ENCODE measurements around the gene TUT7.

TUT7 gene

GRCh38 chr9:86303316-86303975 is 50.8 kb downstream of the TUT7 start:
- no peak for DNase-seq (ENCODE audit: low spot score)

GRCh38 chr9:86301686-86302085 is 52.5 kb downstream of the TUT7 start:
- no peak for DNase-seq (ENCODE audit: low spot score)

DNA sequence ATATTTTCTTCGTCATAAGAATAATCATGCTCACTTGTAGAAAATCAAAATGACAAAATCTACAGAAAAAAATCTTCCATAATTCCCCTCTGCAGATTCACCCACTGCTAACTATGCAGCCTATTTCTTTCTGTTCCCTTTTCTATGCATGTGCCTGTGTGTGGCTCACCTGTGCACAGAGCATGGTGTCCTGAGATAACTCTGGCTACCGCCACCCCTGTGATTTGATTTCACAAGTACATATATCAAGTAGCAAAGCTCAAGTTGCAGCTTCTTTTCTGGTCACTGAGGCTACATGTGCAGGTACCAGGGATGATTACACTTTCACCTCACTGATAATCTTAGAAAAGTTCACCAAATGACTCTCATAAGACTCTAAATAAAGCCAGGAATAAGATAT is 53.5 kb downstream of the TUT7 start:
- no peak for DNase-seq (ENCODE audit: low spot score)

GRCh38 chr9:86298873-86299272 is 55.3 kb downstream of the TUT7 start:
- DNase-seq (ENCODE audit: low spot score) = no peak

DNA sequence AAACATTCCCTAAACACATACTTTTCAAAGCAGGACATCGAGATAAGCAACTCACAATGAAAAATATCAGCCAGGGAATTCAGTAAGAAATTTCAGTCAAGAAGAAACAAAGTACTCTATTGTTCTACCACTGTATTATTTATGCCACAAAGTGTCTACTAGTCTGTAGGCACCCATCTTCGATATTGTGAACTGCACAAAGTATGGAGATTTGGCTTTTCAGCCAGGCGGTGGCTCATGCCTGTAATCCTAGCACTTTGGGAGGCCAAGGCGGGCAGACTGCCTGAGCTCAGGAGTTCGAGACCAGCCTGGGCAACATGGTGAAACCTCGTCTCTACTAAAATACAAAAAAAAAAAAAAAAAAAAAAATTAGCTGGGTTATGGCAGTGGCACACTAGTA is 63.9 kb downstream of the TUT7 start:
- DNase-seq (ENCODE audit: low spot score) = peak; percentile 42

DNA sequence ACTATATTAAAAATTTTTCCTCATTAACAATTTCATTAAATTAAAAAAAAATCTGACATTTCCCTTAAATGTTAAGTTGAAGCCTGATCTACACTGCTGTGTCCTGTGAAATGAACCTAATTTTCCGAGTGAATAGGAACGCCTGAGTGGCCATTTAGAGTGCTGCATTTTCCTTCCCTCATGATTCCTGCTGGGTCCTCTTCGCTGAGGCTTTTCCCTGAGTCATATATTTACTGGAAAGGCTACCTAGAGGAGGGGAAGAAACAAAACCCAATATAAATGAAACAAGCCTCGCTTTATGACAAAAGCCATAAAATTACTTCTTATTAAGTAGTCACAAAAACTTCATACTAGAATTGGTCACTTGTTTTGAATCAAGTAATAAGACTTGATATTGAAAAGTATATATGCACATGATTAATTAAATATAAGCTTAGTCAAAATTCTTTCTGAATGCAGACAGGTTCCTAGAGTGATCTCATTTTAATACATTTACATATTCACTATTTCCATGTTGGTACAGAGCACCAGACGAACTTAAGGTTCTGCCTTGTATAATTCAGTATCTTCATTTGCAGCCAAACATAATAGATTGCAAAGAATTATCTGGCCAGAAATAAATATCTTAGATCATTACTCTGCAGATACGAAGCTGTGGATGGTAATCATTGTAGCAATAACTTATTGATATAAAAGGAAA is 65.6 kb downstream of the TUT7 start:
- DNase-seq (ENCODE audit: low spot score) = no peak

GRCh38 chr9:86287013-86287412 is 67.2 kb downstream of the TUT7 start:
- no peak for DNase-seq (ENCODE audit: low spot score)

DNA sequence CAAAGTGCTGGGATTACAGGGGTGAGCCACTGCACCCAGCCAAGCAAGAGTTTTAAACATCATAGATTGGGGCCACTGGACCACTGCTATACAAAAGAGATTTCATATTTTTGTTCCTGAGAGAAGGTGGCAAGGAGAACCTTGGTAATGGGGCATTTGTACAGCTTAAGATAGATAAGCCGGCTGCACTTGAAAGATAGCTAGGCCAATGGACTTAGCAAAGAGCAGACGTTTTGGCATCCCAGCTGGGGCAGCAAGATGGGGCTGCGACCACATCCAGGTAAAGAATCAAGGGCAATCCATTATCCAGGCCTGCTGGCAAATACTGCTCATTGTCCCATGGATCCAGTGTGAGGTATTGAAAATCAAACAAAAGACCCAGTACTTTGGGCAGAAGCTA is 67.9 kb downstream of the TUT7 start:
- DNase-seq (ENCODE audit: low spot score) = no peak

DNA sequence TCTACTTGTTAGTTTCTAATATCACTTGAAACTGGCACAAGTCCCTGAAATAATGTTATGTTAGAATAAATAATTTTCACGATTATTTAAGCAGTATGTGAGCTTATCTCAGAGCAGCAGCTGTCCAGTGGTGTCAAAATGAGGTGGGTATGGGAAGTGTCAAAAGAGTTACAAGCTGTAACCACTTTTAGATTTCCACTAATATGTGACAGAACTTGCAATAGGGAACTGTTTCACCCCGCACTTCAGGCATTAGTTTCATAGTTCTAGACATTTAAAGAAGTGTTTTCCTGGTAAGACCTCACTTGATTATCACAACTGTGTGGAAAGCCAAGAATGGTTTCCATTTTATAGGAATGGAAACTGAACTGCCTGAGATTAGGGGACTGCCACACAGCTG is 68.9 kb downstream of the TUT7 start:
- no peak for DNase-seq (ENCODE audit: low spot score)

DNA sequence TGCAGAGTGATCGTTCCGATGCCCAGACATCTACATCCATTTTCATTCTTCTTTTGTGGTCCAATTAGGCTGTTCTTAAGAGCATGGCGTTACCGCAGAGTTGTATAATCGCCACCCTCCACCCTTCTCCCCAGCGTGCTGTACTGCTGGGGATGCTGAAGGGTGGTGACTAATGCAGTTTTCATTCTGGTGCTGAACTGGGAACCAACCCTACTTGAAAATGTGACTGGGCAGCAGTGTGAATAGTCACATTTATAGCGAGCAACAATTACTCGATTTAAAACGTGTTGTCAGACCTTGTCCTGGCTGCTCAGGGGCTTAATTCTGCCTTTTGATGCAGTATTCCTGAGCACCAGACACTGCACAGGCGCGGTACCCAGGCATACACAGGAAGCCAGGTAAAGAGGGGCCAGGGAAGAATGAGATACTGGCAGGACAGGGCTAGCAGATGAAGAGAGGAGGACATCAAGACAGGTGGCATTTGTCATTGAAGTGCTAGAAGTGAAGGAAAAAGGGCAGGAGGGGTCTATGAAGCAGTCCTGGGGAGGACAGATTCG is 71.2 kb downstream of the TUT7 start:
- peak; percentile 73 for DNase-seq (ENCODE audit: low spot score)

DNA sequence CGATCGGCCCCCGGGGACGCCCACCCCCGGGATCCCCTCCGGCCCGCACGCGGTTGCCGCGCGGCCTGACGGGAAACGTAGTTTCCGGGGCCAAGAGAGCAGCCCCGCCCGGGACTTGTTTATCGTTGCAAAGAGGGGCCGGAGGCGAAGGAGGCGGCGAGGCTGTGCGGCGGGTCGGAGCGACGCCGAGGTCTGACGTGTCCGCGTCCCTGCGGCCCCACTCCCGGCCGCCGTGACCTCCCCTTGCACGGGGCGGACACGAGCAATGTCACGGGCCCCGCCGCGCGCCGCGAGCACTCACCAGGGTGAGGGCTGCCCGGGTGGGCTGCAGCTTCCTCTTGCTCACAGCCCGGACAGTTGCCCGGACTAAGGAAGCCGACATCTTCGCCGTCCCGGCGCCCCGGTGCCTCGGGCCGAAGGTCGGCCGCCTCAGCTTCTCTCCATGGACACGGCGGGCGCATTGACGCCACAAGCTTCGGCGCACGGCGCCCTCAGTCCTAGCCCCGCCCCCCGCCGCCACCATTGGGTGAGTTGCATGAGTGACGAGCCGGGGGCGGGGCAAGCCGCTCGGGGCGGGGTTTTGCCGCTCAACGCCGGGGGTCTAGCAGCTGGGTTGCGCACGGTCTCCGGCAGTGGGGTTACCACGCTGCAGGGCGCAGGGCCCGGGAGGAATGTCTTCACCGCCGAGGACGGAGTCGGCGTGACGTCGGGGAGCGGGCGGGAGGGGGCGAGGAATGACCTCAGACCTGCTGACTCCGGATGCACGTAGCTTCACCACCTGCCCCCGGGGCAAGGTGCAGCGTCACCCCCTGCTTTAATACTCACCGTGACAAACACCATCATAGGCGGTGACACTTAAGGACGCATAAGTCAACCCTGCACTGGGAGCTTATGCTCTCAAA is 71.9 kb downstream of the TUT7 start, which contains the start of gene ISCA1:
TSS of gene ISCA1 (minus strand) at position 462 of the 902 bp plus-strand sequence. CDS start at position 382, 80 bp downstream.
- DNase-seq (ENCODE audit: low spot score) = peak; percentile 94

DNA sequence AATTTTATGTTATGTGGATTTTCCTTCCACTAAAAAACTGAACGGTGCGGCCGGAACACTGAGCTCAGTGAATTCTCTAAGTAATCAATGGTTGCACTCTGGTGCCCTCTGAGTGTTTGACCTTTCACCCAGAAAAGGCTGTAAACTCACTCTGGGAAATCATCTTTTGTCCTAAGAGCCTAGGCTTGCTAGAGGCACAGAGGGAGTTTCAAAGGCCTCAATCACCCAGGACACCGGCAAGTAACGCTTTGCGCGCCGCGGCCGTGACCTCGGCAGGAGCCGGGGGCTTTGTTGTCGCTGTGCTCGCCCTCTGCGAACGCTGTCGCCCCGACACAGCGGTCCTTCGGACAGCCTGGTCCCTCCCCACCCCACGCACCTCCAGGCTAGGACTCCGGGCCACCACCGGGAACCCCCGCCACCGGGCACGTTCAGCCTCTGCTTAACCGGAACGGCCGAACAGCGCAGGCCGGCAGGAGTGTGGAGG is 72.6 kb downstream of the TUT7 start:
- peak; percentile 48 for DNase-seq (ENCODE audit: low spot score)

GRCh38 chr9:86280580-86280979 is 73.6 kb downstream of the TUT7 start:
- no peak for DNase-seq (ENCODE audit: low spot score)

GRCh38 chr9:86279839-86280238 is 74.4 kb downstream of the TUT7 start:
- DNase-seq (ENCODE audit: low spot score) = no peak

- no peak for DNase-seq (ENCODE audit: low spot score)
Observed at GRCh38 chr9:86277072-86277471, 77.1 kb downstream of the TUT7 start.

DNA sequence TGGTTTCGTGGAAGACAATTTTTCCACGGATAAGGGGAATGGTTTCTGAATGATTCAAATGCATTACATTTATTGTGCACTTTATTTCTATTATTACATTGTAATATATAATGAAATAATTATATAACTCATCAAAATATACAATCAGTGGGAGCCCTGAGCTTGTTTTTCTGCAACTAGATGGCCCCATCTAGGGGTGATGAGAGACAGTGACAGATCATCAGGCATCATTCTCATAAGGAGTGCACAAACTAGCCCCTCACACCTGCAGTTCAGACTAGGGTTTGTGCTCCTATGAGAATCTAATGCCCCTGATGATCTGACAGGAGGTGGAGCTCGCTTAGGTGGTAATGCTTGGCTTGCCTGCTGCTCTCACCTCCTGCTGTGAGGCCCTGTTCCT is 78.2 kb downstream of the TUT7 start:
- DNase-seq (ENCODE audit: low spot score) = peak; percentile 37

DNA sequence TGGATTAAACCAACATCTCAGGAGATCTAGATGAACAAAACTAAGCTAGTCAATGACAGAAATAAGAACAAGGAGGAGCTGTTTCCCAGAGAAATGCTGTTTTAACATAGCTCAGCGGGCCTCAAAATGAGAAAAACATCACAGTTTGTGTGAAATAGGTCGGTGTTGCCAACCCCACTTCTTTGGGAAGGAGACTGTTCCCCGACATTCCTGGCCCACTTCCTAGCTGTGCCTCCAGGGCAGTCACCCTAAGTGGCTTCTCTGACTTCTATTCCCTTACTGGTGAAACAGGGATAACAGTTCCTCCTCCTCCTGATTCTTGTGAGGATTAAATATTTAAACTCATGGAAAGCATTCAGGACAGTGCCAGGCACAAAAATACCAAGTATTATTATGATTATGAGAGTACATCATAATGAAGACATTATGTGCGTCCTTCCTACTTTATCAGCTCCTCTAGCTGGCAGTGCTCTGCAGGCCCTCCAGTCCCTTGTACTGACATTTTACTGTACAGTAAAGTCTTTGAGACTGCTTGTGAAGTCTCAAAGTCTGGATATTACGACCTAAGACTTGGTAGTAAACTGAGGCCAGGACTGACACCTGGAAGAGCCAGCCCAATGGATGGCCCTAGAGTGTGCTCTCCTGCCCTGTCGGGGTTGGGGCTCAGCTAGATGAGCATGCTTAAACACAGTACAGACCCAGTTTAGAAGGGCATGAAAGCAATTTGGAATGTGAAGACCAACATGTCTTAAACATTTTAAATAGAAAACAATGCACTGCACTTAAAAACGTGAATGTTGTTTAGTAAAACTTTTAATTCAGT is 79.2 kb downstream of the TUT7 start:
- no peak for DNase-seq (ENCODE audit: low spot score)

DNA sequence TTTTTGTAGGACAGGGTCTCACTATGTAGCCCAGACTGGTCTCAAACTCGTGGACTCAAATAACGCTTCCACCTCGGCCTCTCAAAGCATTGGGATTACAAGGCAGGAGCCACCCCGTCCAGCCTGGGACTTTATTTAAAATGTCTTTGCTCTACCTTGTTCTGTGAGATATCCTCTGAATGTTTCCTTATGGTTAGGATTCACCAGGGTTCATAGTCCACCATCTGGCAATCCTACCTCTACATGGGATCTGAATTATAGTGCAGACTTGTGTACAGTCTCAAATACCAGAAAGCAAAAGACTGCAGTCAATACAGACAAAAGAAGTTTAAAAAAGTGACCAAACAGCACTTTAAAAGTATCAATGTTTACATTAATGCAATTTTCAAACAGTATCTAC is 82.0 kb downstream of the TUT7 start:
- DNase-seq (ENCODE audit: low spot score) = no peak

GRCh38 chr9:86263876-86264275 is 90.3 kb downstream of the TUT7 start:
- no peak for DNase-seq (ENCODE audit: low spot score)

- DNase-seq (ENCODE audit: low spot score) = no peak
Observed at GRCh38 chr9:86262492-86262891, 91.7 kb downstream of the TUT7 start.

- no peak for DNase-seq (ENCODE audit: low spot score)
Observed at GRCh38 chr9:86259557-86259956, 94.7 kb downstream of the TUT7 start, which contains the start of gene C9orf153. TSS of gene C9orf153 (minus strand) at chr9:86259657. CDS start at chr9:86229603, 30,054 bp downstream.

Measured in pons (tissue), 1 donor.